PFSK-1 (cell line): ENCODE results near the gene ACAT2.

ENCODE experiments used
- FOXP2 ChIP-seq: optimal IDR thresholded peaks from 2 replicates; pipeline ENCODE3; 2011; ENCODE audit warnings: borderline replicate concordance, control low read depth, inconsistent platforms; ENCODE audit not compliant: insufficient read depth; ENCODE audit errors: extremely low read length, extremely low read depth
- POLR2AphosphoS5 ChIP-seq: IDR thresholded peaks from 2 replicates; pipeline ENCODE4 v1.6.1; 2012; ENCODE audit warnings: low read depth, mild to moderate bottlenecking, control low read depth, low read length, moderate library complexity
- SIN3A ChIP-seq: IDR thresholded peaks from 2 replicates; pipeline ENCODE4 v1.6.1; 2012; ENCODE audit warnings: mild to moderate bottlenecking, low read length, moderate library complexity, borderline replicate concordance; ENCODE audit not compliant: insufficient read depth
- TF ChIP-seq, protein P1 (sequence below), 2 experiments: IDR thresholded peaks; 2 replicates each; pipeline versions ENCODE4 v1.6.1 to v1.8.0; 2011 to 2012; ENCODE audit warnings: low read depth in 2 of 2, low read length in 2 of 2, control low read depth in 1 of 2, inconsistent platforms in 1 of 2, mild to moderate bottlenecking in 1 of 2, moderate library complexity in 1 of 2; ENCODE audit not compliant: insufficient read depth in 1 of 2

DNA sequence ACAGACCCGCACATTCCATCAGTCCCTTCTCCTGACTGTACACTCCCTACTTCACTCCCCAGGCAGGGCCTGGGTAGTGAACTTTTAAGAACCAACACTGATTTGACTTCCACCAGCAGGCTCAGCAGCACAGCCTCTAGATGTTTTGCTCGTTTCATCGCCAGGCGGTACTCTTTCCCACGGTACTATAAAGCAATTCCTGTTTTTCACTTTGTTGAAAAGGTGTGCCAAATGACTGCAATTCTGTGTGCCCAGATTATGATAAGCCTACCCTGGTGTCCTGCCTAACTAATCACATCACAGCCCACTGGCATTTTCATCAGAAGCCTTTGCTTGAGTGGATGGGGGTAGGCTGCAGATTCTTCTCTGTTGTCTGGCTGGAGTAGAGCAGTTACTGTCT, 47.4 kb upstream of the ACAT2 start:
- TF ChIP-seq, protein P1, sequence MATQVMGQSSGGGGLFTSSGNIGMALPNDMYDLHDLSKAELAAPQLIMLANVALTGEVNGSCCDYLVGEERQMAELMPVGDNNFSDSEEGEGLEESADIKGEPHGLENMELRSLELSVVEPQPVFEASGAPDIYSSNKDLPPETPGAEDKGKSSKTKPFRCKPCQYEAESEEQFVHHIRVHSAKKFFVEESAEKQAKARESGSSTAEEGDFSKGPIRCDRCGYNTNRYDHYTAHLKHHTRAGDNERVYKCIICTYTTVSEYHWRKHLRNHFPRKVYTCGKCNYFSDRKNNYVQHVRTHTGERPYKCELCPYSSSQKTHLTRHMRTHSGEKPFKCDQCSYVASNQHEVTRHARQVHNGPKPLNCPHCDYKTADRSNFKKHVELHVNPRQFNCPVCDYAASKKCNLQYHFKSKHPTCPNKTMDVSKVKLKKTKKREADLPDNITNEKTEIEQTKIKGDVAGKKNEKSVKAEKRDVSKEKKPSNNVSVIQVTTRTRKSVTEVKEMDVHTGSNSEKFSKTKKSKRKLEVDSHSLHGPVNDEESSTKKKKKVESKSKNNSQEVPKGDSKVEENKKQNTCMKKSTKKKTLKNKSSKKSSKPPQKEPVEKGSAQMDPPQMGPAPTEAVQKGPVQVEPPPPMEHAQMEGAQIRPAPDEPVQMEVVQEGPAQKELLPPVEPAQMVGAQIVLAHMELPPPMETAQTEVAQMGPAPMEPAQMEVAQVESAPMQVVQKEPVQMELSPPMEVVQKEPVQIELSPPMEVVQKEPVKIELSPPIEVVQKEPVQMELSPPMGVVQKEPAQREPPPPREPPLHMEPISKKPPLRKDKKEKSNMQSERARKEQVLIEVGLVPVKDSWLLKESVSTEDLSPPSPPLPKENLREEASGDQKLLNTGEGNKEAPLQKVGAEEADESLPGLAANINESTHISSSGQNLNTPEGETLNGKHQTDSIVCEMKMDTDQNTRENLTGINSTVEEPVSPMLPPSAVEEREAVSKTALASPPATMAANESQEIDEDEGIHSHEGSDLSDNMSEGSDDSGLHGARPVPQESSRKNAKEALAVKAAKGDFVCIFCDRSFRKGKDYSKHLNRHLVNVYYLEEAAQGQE (IDR thresholded peaks at IDR 0.05; ENCODE audit: insufficient read depth in 1 of 2, low read depth in 2 of 2, low read length in 2 of 2) = no peak
- TF ChIP-seq POLR2AphosphoS5 (no peak), FOXP2 (no peak), SIN3A (no peak)
